CD14-positive monocyte (primary cell): ENCODE results near the gene CXCR4. TPM values are rescaled to one million over a fixed set of nuclear protein-coding genes. Genes with fewer than 3 reads are reported as not detected.

Experiments
- DNase-seq, 3 donors: peaks; one replicate each; pipeline ENCODE4 v3.0.0-alpha.2; 2011 to 2022
- H2AFZ ChIP-seq: 2 replicates; pipeline ENCODE4 v1.6.0; 2012; ENCODE audit warnings: mild to moderate bottlenecking, low read depth, low read length, inconsistent platforms; ENCODE audit not compliant: insufficient read depth, poor library complexity, severe bottlenecking
- H3K27ac ChIP-seq, 2 donors: 1 replicate in 1 of 2; 2 replicates in 1 of 2; pipeline ENCODE4 v1.5.1; 2012 to 2013; ENCODE audit warnings: low read length in 2 of 2, control low read depth in 1 of 2, inconsistent platforms in 1 of 2, low read depth in 1 of 2, mild to moderate bottlenecking in 1 of 2
- H3K27me3 ChIP-seq, 2 donors: one replicate each; pipeline versions ENCODE4 v1.6.0 to v1.6.1; 2011 to 2013; ENCODE audit warnings: low read length in 2 of 2; ENCODE audit not compliant: control insufficient read depth in 2 of 2, insufficient read depth in 2 of 2
- H3K36me3 ChIP-seq, 2 donors: replicated peaks in 1 of 2; 1 replicate in 1 of 2; 2 replicates in 1 of 2; pipeline versions ENCODE4 v1.5.1 to v1.6.1; 2012 to 2013; ENCODE audit warnings: low read length in 2 of 2, control low read depth in 1 of 2, inconsistent platforms in 1 of 2, mild to moderate bottlenecking in 1 of 2; ENCODE audit not compliant: insufficient read depth in 2 of 2, control insufficient read depth in 1 of 2
- H3K4me1 ChIP-seq, 2 donors: 1 replicate in 1 of 2; 2 replicates in 1 of 2; pipeline versions ENCODE4 v1.5.1 to v1.6.1; 2012 to 2013; ENCODE audit warnings: low read length in 2 of 2, control low read depth in 1 of 2, inconsistent platforms in 1 of 2, mild to moderate bottlenecking in 1 of 2, moderate library complexity in 1 of 2; ENCODE audit not compliant: insufficient read depth in 2 of 2, control insufficient read depth in 1 of 2
- H3K4me2 ChIP-seq: replicated peaks from 2 replicates; pipeline ENCODE3; 2012; ENCODE audit warnings: low read length, moderate library complexity, mild to moderate bottlenecking; ENCODE audit not compliant: poor library complexity, severe bottlenecking; ENCODE audit errors: extremely low read depth
- H3K4me3 ChIP-seq, 3 experiments: fragments of 200-600 bp in 1 of 3; sonication (generic) in 1 of 3; replicated peaks in 1 of 3; 1 replicate in 2 of 3; 2 replicates in 1 of 3; pipeline ENCODE4 v1.5.1; 2011 to 2013; ENCODE audit warnings: low read length in 3 of 3, mild to moderate bottlenecking in 3 of 3, control low read depth in 2 of 3, low read depth in 2 of 3, inconsistent platforms in 1 of 3, moderate library complexity in 1 of 3
- H3K79me2 ChIP-seq: 2 replicates; pipeline ENCODE4 v1.6.0; 2012; ENCODE audit warnings: mild to moderate bottlenecking, control low read depth, inconsistent platforms, low read length, moderate library complexity; ENCODE audit not compliant: insufficient read depth
- H3K9ac ChIP-seq: 2 replicates; pipeline ENCODE4 v1.6.0; 2017; ENCODE audit warnings: low read length, mild to moderate bottlenecking; ENCODE audit not compliant: insufficient read depth, poor library complexity, severe bottlenecking
- H3K9me3 ChIP-seq, 2 donors: replicated peaks in 1 of 2; 1 replicate in 1 of 2; 2 replicates in 1 of 2; pipeline versions ENCODE4 v1.5.1 to v1.6.1; 2012 to 2013; ENCODE audit warnings: low read length in 2 of 2, control low read depth in 1 of 2; ENCODE audit not compliant: control insufficient read depth in 1 of 2, insufficient read depth in 1 of 2
- H4K20me1 ChIP-seq: 2 replicates; pipeline ENCODE4 v1.6.0; 2012; ENCODE audit warnings: mild to moderate bottlenecking, low read length, control low read depth, moderate library complexity; ENCODE audit not compliant: insufficient read depth
- H3K27ac Mint-ChIP-seq, 7 donors: one replicate each; pipeline ENCODE4 v1.8.0; 2020; ENCODE audit warnings: mild to moderate bottlenecking in 7 of 7, mixed read lengths in 7 of 7, moderate library complexity in 6 of 7, inconsistent platforms in 2 of 7
- H3K27me3 Mint-ChIP-seq, 3 donors: one replicate each; pipeline ENCODE4 v1.8.0; 2021 to 2022; ENCODE audit warnings: low read depth in 3 of 3, mild to moderate bottlenecking in 3 of 3, mixed read lengths in 3 of 3, moderate library complexity in 3 of 3, inconsistent platforms in 1 of 3
- H3K36me3 Mint-ChIP-seq, 2 donors: one replicate each; pipeline ENCODE4 v1.8.0; 2020; ENCODE audit warnings: mixed read lengths in 2 of 2, inconsistent platforms in 1 of 2, mild to moderate bottlenecking in 1 of 2
- H3K4me1 Mint-ChIP-seq: one replicate; pipeline ENCODE4 v1.8.0; 2020; ENCODE audit warnings: mild to moderate bottlenecking, mixed read lengths
- H3K4me3 Mint-ChIP-seq, 2 donors: one replicate each; pipeline ENCODE4 v1.8.0; 2020; ENCODE audit warnings: mild to moderate bottlenecking in 2 of 2, mixed read lengths in 2 of 2, moderate library complexity in 1 of 2
- H3K9me3 Mint-ChIP-seq, 7 donors: one replicate each; pipeline ENCODE4 v1.8.0; 2020 to 2022; ENCODE audit warnings: mixed read lengths in 7 of 7, mild to moderate bottlenecking in 6 of 7, moderate library complexity in 6 of 7, inconsistent platforms in 2 of 7
- WGBS: methylation state at CpG from one replicate; pipeline ENCODE4 v1.1.5; 2013; ENCODE audit warnings: missing lambda C conversion rate; ENCODE audit not compliant: insufficient coverage; 5-methylcytosine and 5-hydroxymethylcytosine counted together
- intact Hi-C, 2 donors: fragments of 100-400 bp; cut with micrococcal nuclease; formaldehyde crosslinking; loops; one replicate each; pipeline versions ENCODE4 v1.15.0 to v1.15.1; 2023
- polyA plus RNA-seq, 3 donors: library from polyadenylated mRNA; depleted of rRNA in 1 of 3; unstranded in 2 of 3; stranded (reverse) in 1 of 3; fragments of 300-500 nt in 2 of 3; fragments of >200 nt in 1 of 3; fragmentation: Illumina TruSeq in 2 of 3; gene quantifications; 1 replicate in 2 of 3; 2 replicates in 1 of 3; pipeline ENCODE4 v1.2.3, GENCODE V29; 2012 to 2021
- TF ChIP-seq, protein P1 (sequence below): fragments of 200-600 bp; IDR thresholded peaks from one replicate; pipeline ENCODE4 v1.8.0; 2022; ENCODE audit warnings: antibody characterized with exemption, mild to moderate bottlenecking

The CXCR4 gene
- polyA plus RNA-seq, 3 donors = 140 to 1,274 (median 391) TPM

DNA sequence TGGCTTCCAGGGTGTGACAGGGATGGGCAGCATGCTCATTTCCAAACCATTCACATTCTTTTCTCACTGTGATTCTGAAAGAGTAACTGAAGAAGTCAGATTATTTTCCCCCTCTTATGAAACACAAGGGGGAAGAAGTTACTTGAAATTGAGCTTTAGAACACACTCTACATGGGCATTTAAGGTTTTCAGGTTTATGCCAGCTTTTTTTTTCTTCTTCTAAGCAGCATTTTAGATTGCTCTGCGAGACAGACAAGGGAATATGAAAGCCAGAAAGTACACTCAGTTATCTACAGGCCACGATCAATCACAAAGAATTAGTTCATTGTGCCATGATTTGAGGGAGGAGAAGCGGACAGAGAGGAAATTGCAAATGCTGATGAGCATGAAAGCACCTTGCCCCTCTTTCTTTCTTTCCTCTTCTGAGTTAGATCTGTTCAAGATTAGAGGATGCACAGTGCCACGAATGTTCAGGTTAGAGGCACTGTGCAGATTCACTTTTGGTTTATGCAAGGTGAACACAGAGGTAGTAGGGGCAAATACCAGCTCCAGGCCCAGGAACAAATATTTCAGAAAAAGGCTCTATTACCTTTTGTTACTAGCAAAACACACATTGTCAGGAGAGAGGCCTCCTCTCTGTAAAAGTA is 49.2 kb downstream of the CXCR4 start:
- no peak overlapping the region for H3K27ac ChIP-seq
- no peaks in the 10 kb centered on the region for H3K27me3 ChIP-seq
- no peaks in the 10 kb centered on the region for H4K20me1 ChIP-seq
- peaks cover 1 to 3% (median 2%) of the 10 kb centered on the region in 3 donors for H3K27me3 Mint-ChIP-seq
- H3K9ac ChIP-seq = no peak overlapping the region
- H3K9me3 Mint-ChIP-seq = peaks cover 8 to 20% (median 15%) of the 10 kb centered on the region in 7 donors
- TF ChIP-seq, protein P1, sequence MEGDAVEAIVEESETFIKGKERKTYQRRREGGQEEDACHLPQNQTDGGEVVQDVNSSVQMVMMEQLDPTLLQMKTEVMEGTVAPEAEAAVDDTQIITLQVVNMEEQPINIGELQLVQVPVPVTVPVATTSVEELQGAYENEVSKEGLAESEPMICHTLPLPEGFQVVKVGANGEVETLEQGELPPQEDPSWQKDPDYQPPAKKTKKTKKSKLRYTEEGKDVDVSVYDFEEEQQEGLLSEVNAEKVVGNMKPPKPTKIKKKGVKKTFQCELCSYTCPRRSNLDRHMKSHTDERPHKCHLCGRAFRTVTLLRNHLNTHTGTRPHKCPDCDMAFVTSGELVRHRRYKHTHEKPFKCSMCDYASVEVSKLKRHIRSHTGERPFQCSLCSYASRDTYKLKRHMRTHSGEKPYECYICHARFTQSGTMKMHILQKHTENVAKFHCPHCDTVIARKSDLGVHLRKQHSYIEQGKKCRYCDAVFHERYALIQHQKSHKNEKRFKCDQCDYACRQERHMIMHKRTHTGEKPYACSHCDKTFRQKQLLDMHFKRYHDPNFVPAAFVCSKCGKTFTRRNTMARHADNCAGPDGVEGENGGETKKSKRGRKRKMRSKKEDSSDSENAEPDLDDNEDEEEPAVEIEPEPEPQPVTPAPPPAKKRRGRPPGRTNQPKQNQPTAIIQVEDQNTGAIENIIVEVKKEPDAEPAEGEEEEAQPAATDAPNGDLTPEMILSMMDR = no peak
- peaks cover 0 to 14% of the 10 kb centered on the region in 2 donors for H3K4me1 ChIP-seq
- intact Hi-C loops = no loop called here
- peaks cover 14 to 20% of the 10 kb centered on the region in 2 donors for H3K9me3 ChIP-seq
- H3K79me2 ChIP-seq = no peaks in the 10 kb centered on the region
- H3K4me3 Mint-ChIP-seq = no peak overlapping the region
- H2AFZ ChIP-seq = peak overlapping the region; percentile 16
- H3K36me3 Mint-ChIP-seq = peaks cover 0 to 4% of the 10 kb centered on the region in 2 donors
- H3K36me3 ChIP-seq = no peaks in the 10 kb centered on the region
- H3K4me1 Mint-ChIP-seq = peaks cover 14% of the 10 kb centered on the region
- WGBS = no CpG with 5 or more reads among the region's 4 CpGs
- no peak overlapping the region for H3K4me2 ChIP-seq
- no peak overlapping the region for H3K4me3 ChIP-seq
- H3K27ac Mint-ChIP-seq = no peak overlapping the region
- DNase-seq = no peak

DNA sequence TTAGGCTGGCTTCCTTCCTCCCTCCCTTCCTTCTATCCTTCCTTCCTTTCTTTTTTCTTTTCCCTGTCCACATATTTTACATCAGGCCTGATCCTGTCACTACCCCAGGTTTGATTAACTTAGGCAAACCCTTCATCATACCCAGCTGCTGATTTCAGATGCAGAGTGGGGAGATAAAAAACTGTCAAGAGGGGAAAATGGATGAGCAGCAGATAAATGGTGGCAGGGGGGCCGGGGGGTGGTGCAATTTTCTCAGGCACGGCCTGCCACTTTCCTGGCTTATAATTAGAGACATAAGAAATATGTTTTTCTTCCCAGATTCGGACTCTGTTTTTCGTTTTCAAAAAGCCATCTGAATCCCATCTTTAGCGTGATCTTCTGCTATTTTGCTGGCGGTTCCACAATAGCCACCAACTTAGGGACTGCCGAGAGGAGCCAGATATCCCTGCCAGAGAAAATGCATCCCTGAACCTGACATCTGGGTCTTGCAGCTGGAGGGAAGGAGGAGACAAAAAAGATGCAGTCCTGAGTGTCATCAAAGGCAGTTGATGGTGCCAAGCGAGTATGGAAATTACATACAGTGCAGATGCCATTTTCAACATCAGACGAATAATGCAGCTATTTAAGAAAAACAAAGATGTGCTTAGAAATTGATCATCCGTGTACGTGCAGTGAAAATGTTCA is 49.9 kb downstream of the CXCR4 start:
- no peak overlapping the region for H2AFZ ChIP-seq
- no peaks in the 10 kb centered on the region for H3K27me3 ChIP-seq
- no peak overlapping the region for H3K9ac ChIP-seq
- intact Hi-C loops = no loop called here
- no CpG with 5 or more reads among the region's 11 CpGs for WGBS
- no peak overlapping the region for H3K27ac Mint-ChIP-seq
- no peak for DNase-seq
- no peaks in the 10 kb centered on the region for H4K20me1 ChIP-seq
- H3K4me3 Mint-ChIP-seq = no peak overlapping the region
- no peaks in the 10 kb centered on the region for H3K79me2 ChIP-seq
- H3K36me3 Mint-ChIP-seq = no peaks in the 10 kb centered on the region
- peaks cover 5 to 14% (median 12%) of the 10 kb centered on the region in 7 donors for H3K9me3 Mint-ChIP-seq
- no peaks in the 10 kb centered on the region for H3K36me3 ChIP-seq
- TF ChIP-seq, protein P1 = no peak
- H3K27me3 Mint-ChIP-seq = peaks cover 0 to 2% (median 1%) of the 10 kb centered on the region in 3 donors
- no peak overlapping the region for H3K27ac ChIP-seq
- H3K4me2 ChIP-seq = no peak overlapping the region
- H3K4me3 ChIP-seq = no peak overlapping the region
- peaks cover 0 to 14% of the 10 kb centered on the region in 2 donors for H3K4me1 ChIP-seq
- H3K9me3 ChIP-seq = peaks cover 12 to 13% of the 10 kb centered on the region in 2 donors
- H3K4me1 Mint-ChIP-seq = peaks cover 14% of the 10 kb centered on the region
